Neural progenitor cell (in vitro differentiated cells): Measurements from ENCODE around the gene CLIP4.

Experiments
- CTCF ChIP-seq: fragments of 200-600 bp; sonication (generic); IDR thresholded peaks from 2 replicates; pipeline ENCODE4 v1.5.1; 2017; ENCODE audit warnings: antibody characterized with exemption, mild to moderate bottlenecking
- EZH2 ChIP-seq: fragments of 200-600 bp; sonication (generic); IDR thresholded peaks from 2 replicates; pipeline ENCODE4 v1.6.1; 2017; ENCODE audit warnings: antibody characterized with exemption, mild to moderate bottlenecking, moderate library complexity
- EZH2phosphoT487 ChIP-seq: fragments of 200-600 bp; sonication (generic); IDR thresholded peaks from 2 replicates; pipeline ENCODE4 v1.6.1; 2017; ENCODE audit warnings: antibody characterized with exemption

- TF ChIP-seq CTCF (no peak), EZH2 (no peak), EZH2phosphoT487 (no peak)
Measured at GRCh38 chr2:29229640-29230039, 114.4 kb downstream of the CLIP4 start.
